HG02885 (cell line): ENCODE data around the gene BCORL1.

Source experiments
- ATAC-seq: cut with Tn5 transposase; IDR thresholded peaks from one replicate; pipeline ENCODE4 v1.9.1; 2021; ENCODE audit warnings: mild to moderate bottlenecking; ENCODE audit not compliant: unreplicated experiment, poor library complexity

Gene BCORL1

GRCh38 chrX:130090364-130090763 lies 107.9 kb downstream of the BCORL1 start:
- ATAC-seq = no peak

- ATAC-seq = peak; percentile 98
Measured at GRCh38 chrX:130091980-130092522, 109.6 kb downstream of the BCORL1 start.

GRCh38 chrX:130093271-130093670 lies 110.8 kb downstream of the BCORL1 start:
- no peak for ATAC-seq

GRCh38 chrX:130094696-130095095 lies 112.3 kb downstream of the BCORL1 start:
- no peak for ATAC-seq

GRCh38 chrX:130095249-130096030 lies 113.0 kb downstream of the BCORL1 start:
- ATAC-seq = no peak

GRCh38 chrX:130097507-130098209 lies 115.2 kb downstream of the BCORL1 start:
- no peak for ATAC-seq

- ATAC-seq = no peak
Measured at GRCh38 chrX:130098210-130098552, 115.7 kb downstream of the BCORL1 start.

GRCh38 chrX:130100180-130100579 lies 117.7 kb downstream of the BCORL1 start:
- no peak for ATAC-seq

GRCh38 chrX:130103605-130104004 lies 121.2 kb downstream of the BCORL1 start:
- no peak for ATAC-seq

GRCh38 chrX:130105244-130105643 lies 122.8 kb downstream of the BCORL1 start:
- ATAC-seq = no peak

GRCh38 chrX:130106071-130106470 lies 123.6 kb downstream of the BCORL1 start:
- ATAC-seq = no peak
